Vagina (tissue), 2 donors: ENCODE results near the gene SH3D19. TPM values are rescaled to one million over a fixed set of nuclear protein-coding genes. Genes with fewer than 3 reads are reported as not detected.

Experiments used
- DNase-seq, 2 donors: peaks; one replicate each; pipeline ENCODE4 v3.0.0-alpha.2; 2017; ENCODE audit errors: extremely low spot score in 2 of 2
- H3K27ac ChIP-seq: fragments of 200-600 bp; sonication (generic); one replicate; pipeline ENCODE4 v1.5.1; 2019
- H3K27me3 ChIP-seq: fragments of 200-600 bp; sonication (generic); one replicate; pipeline ENCODE4 v1.5.1; 2019
- H3K36me3 ChIP-seq, 2 donors: fragments of 200-600 bp; sonication (generic); one replicate each; pipeline ENCODE4 v1.5.1; 2017 to 2019
- H3K4me1 ChIP-seq: fragments of 200-600 bp; sonication (generic); one replicate; pipeline ENCODE4 v1.5.1; 2019
- H3K4me3 ChIP-seq, 2 donors: fragments of 200-600 bp; sonication (generic); 1 replicate in 1 of 2; 2 replicates in 1 of 2; pipeline ENCODE4 v1.5.1; 2016 to 2019
- H3K9me3 ChIP-seq: fragments of 200-600 bp; sonication (generic); one replicate; pipeline ENCODE4 v1.5.1; 2019
- CTCF ChIP-seq, 3 experiments: fragments of 450-650 bp in 2 of 3; fragments of 200-600 bp in 1 of 3; sonication (generic) in 1 of 3; IDR thresholded peaks; one replicate each; pipeline ENCODE4 v1.5.1; 2017 to 2019; ENCODE audit warnings: antibody characterized with exemption in 3 of 3, mild to moderate bottlenecking in 2 of 3, moderate library complexity in 2 of 3
- POLR2A ChIP-seq, 2 donors: fragments of 450-650 bp; IDR thresholded peaks; one replicate each; pipeline ENCODE4 v1.6.1; 2017; ENCODE audit warnings: antibody characterized with exemption in 2 of 2, mild to moderate bottlenecking in 2 of 2, moderate library complexity in 2 of 2
- POLR2AphosphoS5 ChIP-seq, 2 donors: sonication (generic); formaldehyde crosslinking; IDR thresholded peaks; one replicate each; pipeline ENCODE4 v1.9.0; 2017; ENCODE audit warnings: antibody characterized with exemption in 2 of 2, mild to moderate bottlenecking in 2 of 2, low read depth in 1 of 2; ENCODE audit not compliant: insufficient read depth in 1 of 2
- intact Hi-C: fragments of 100-400 bp; cut with DNase I; formaldehyde crosslinking; loops from one replicate; pipeline ENCODE4 v1.15.1; 2023
- total RNA-seq: library from RNA; depleted of rRNA; stranded (reverse); fragments of >200 nt; gene quantifications from one replicate; pipeline ENCODE4 v1.2.3, GENCODE V29; 2016

The SH3D19 gene
- total RNA-seq, 1 donor from 2014 or later, result 86.4 TPM

GRCh38 chr4:151227731-151228130, 97.7 kb downstream of the SH3D19 start:
- peaks cover 42% of the 10 kb centered on the region for H3K4me1 ChIP-seq

GRCh38 chr4:151227172-151227571, 98.2 kb downstream of the SH3D19 start:
- no peak for DNase-seq
- intact Hi-C loops, result no loop called here
- Histone ChIP-seq H3K27ac (peak overlapping the region; percentile 82), H3K4me3 (peak overlapping the region; percentile 31 to 40), H3K36me3 (no peaks in the 10 kb centered on the region), H3K27me3 (no peaks in the 10 kb centered on the region), H3K9me3 (no peaks in the 10 kb centered on the region), H3K4me1 (peaks cover 42% of the 10 kb centered on the region)
- no peak for TF ChIP-seq CTCF (IDR thresholded peaks at IDR 0.05)
- no peak for TF ChIP-seq POLR2A (IDR thresholded peaks at IDR 0.05)
- no peak for TF ChIP-seq POLR2AphosphoS5 (IDR thresholded peaks at IDR 0.05; ENCODE audit: insufficient read depth in 1 of 2, low read depth in 1 of 2)

More at GRCh38 chr4:151227731-151228130, 97.7 kb downstream of the SH3D19 start:
- Histone ChIP-seq H3K9me3 (no peaks in the 10 kb centered on the region), H3K27ac (peak overlapping the region; percentile 82), H3K27me3 (no peaks in the 10 kb centered on the region), H3K4me3 (peak overlapping the region; percentile 31 to 40), H3K36me3 (no peaks in the 10 kb centered on the region)
- TF ChIP-seq POLR2AphosphoS5 (IDR thresholded peaks at IDR 0.05; ENCODE audit: insufficient read depth in 1 of 2, low read depth in 1 of 2) (peak in 1 of 2 donors; percentile 37), POLR2A (IDR thresholded peaks at IDR 0.05) (no peak)
- DNase-seq, result no peak
- intact Hi-C loops, result no loop called here

- TF ChIP-seq POLR2A (IDR thresholded peaks at IDR 0.05), result no peak
- TF ChIP-seq CTCF (IDR thresholded peaks at IDR 0.05), result no peak
- TF ChIP-seq POLR2AphosphoS5 (IDR thresholded peaks at IDR 0.05; ENCODE audit: insufficient read depth in 1 of 2, low read depth in 1 of 2), result peak in 1 of 2 donors; percentile 73
- intact Hi-C loops, result no loop called here
- Histone ChIP-seq H3K27me3 (no peaks in the 10 kb centered on the region), H3K4me1 (peaks cover 48% of the 10 kb centered on the region), H3K27ac (peak overlapping the region; percentile 82), H3K9me3 (no peaks in the 10 kb centered on the region), H3K36me3 (no peaks in the 10 kb centered on the region), H3K4me3 (peak overlapping the region; percentile 31 to 40)
- no peak for DNase-seq
Measured at GRCh38 chr4:151226004-151226932, 99.1 kb downstream of the SH3D19 start.

- Histone ChIP-seq H3K4me1 (peaks cover 55% of the 10 kb centered on the region), H3K27ac (no peak overlapping the region), H3K36me3 (no peaks in the 10 kb centered on the region), H3K27me3 (no peaks in the 10 kb centered on the region), H3K4me3 (no peak overlapping the region), H3K9me3 (no peaks in the 10 kb centered on the region)
- DNase-seq, result no peak
- intact Hi-C loops, result no loop called here
- TF ChIP-seq POLR2A (IDR thresholded peaks at IDR 0.05) (no peak), CTCF (IDR thresholded peaks at IDR 0.05) (no peak), POLR2AphosphoS5 (IDR thresholded peaks at IDR 0.05; ENCODE audit: insufficient read depth in 1 of 2, low read depth in 1 of 2) (no peak)
Measured at GRCh38 chr4:151223465-151223864, 101.9 kb downstream of the SH3D19 start.

- Histone ChIP-seq H3K9me3 (no peaks in the 10 kb centered on the region), H3K4me3 (no peak overlapping the region), H3K36me3 (no peaks in the 10 kb centered on the region), H3K27me3 (no peaks in the 10 kb centered on the region), H3K4me1 (peaks cover 52% of the 10 kb centered on the region), H3K27ac (no peak overlapping the region)
- intact Hi-C loops, result no loop called here
- TF ChIP-seq POLR2A (IDR thresholded peaks at IDR 0.05) (no peak), CTCF (IDR thresholded peaks at IDR 0.05) (no peak), POLR2AphosphoS5 (IDR thresholded peaks at IDR 0.05; ENCODE audit: insufficient read depth in 1 of 2, low read depth in 1 of 2) (no peak)
- no peak for DNase-seq
Measured at GRCh38 chr4:151219948-151220347, 105.5 kb downstream of the SH3D19 start.
